ENCODE results near the gene CDK2AP2. TPM values are rescaled to one million over a fixed set of nuclear protein-coding genes. Genes with fewer than 3 reads are reported as not detected.

Gene CDK2AP2
- total and polyA plus RNA-seq, 10 of the 15 experiments (the other 5 are each of a cell fraction or from before 2014, with no cell fraction given) = 8.0 to 177 (median 40.9) TPM

DNA sequence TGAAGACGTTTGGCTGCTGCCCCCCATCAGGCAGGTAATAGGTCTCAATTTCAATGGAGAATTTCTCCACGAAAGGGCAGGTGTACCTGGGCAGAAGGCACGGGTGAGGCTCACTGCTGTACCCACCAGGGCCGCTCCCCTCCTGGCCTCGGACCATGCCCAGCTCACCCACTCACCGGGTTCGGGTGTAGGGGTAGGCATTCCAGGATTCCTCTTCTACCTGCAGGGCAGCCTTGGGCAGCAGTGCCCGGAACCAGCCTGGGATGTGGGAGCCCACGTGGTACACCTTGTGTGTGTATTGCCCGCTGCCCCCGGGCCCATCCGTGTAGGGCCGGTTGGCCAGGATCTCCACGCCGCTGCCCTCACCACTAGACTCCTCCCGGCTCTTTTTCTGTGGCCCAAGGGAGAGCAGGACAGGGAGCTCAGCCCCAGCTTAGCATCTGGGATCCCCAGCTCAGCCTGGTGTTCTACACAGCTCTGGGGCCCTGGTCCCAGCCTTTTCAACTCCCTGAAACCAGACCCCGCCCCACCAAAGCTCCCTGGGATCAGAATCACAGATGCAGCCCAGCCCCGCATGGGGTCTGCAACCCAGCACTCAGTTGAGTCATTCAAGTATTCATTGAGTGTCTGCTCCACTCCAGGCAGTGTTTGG, 5.5 kb downstream of the CDK2AP2 start:
- Histone ChIP-seq H3K36me3 (ENCODE audit: control insufficient read depth in 2 of 2, insufficient read depth in 2 of 2, low read length in 1 of 2) (peaks cover 0 to 3% of the 10 kb centered on the region in 2 experiments; a peak in 2 of 4 replicates), H3K79me2 (ENCODE audit: control insufficient read depth, insufficient read depth, low read length) (peaks cover 28% of the 10 kb centered on the region), H3K9ac (ENCODE audit: control insufficient read depth, insufficient read depth, low read length) (no peak overlapping the region), H3K27me3 (replicated peaks in 1 of 2; ENCODE audit: control insufficient read depth in 2 of 2, insufficient read depth in 2 of 2, low read length in 1 of 2) (no peaks in the 10 kb centered on the region), H3K4me3 (no peak overlapping the region), H3K27ac (ENCODE audit: control insufficient read depth, insufficient read depth) (no peak overlapping the region), H2AFZ (ENCODE audit: control insufficient read depth, low read depth, low read length) (no peak overlapping the region), H3K4me2 (ENCODE audit: control insufficient read depth, insufficient read depth) (no peak overlapping the region), H3K4me1 (ENCODE audit: control insufficient read depth, insufficient read depth, low read length) (peaks cover 23% of the 10 kb centered on the region), H4K20me1 (ENCODE audit: control insufficient read depth, insufficient read depth) (no peaks in the 10 kb centered on the region), H3K9me3 (replicated peaks; ENCODE audit: control insufficient read depth, insufficient read depth, low read length) (no peaks in the 10 kb centered on the region)
- RAD21 ChIA-PET (ENCODE audit: unreplicated experiment) = interaction anchor here (1.1 to 1.5 kb wide), 3 partner anchors 15 to 102 kb away, joined by 3 read pairs; no protein-coding TSS in a partner anchor
- intact Hi-C loops (cut with micrococcal nuclease; ENCODE audit: unreplicated experiment) (no loop called here), in situ Hi-C loops (cut with MboI) (no loop called here)
- FAIRE-seq (no peak), ATAC-seq (no peak), DNase-seq (ENCODE audit: low read depth, low spot score) (no peak)
- POLR2A ChIA-PET = interaction anchor here (0.5 to 1.3 kb wide), 5 partner anchors 12 to 150 kb away, joined by 3 to 4 read pairs (median 3); partner anchors contain the start of genes POLD4 and TBC1D10C
- SMC1A ChIA-PET (ENCODE audit: uncharacterized antibody, unreplicated experiment) = no interaction called here
- 91% methylated on average over 18 of the region's 18 CpGs for WGBS (ENCODE audit: insufficient coverage, insufficient replicate concordance, low lambda C conversion rate, missing lambda C conversion rate)
- BruUV-seq (replicated peaks) = no TSS peak
- CTCF ChIA-PET = interaction anchor here (0.6 to 0.7 kb wide), 2 partner anchors 382 to 883 kb away, joined by 3 to 5 read pairs; no protein-coding TSS in a partner anchor
- TF ChIP-seq, protein P1, sequence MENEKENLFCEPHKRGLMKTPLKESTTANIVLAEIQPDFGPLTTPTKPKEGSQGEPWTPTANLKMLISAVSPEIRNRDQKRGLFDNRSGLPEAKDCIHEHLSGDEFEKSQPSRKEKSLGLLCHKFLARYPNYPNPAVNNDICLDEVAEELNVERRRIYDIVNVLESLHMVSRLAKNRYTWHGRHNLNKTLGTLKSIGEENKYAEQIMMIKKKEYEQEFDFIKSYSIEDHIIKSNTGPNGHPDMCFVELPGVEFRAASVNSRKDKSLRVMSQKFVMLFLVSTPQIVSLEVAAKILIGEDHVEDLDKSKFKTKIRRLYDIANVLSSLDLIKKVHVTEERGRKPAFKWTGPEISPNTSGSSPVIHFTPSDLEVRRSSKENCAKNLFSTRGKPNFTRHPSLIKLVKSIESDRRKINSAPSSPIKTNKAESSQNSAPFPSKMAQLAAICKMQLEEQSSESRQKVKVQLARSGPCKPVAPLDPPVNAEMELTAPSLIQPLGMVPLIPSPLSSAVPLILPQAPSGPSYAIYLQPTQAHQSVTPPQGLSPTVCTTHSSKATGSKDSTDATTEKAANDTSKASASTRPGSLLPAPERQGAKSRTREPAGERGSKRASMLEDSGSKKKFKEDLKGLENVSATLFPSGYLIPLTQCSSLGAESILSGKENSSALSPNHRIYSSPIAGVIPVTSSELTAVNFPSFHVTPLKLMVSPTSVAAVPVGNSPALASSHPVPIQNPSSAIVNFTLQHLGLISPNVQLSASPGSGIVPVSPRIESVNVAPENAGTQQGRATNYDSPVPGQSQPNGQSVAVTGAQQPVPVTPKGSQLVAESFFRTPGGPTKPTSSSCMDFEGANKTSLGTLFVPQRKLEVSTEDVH (IDR thresholded peaks at IDR 0.05; ENCODE audit: low read depth, partially characterized antibody) = no peak
- TF ChIP-seq NBN (IDR thresholded peaks at IDR 0.05) (no peak), NR2C2 (IDR thresholded peaks at IDR 0.05; ENCODE audit: borderline replicate concordance, control insufficient read depth, insufficient read length, low read depth) (no peak)
- TF ChIP-seq, protein P2, sequence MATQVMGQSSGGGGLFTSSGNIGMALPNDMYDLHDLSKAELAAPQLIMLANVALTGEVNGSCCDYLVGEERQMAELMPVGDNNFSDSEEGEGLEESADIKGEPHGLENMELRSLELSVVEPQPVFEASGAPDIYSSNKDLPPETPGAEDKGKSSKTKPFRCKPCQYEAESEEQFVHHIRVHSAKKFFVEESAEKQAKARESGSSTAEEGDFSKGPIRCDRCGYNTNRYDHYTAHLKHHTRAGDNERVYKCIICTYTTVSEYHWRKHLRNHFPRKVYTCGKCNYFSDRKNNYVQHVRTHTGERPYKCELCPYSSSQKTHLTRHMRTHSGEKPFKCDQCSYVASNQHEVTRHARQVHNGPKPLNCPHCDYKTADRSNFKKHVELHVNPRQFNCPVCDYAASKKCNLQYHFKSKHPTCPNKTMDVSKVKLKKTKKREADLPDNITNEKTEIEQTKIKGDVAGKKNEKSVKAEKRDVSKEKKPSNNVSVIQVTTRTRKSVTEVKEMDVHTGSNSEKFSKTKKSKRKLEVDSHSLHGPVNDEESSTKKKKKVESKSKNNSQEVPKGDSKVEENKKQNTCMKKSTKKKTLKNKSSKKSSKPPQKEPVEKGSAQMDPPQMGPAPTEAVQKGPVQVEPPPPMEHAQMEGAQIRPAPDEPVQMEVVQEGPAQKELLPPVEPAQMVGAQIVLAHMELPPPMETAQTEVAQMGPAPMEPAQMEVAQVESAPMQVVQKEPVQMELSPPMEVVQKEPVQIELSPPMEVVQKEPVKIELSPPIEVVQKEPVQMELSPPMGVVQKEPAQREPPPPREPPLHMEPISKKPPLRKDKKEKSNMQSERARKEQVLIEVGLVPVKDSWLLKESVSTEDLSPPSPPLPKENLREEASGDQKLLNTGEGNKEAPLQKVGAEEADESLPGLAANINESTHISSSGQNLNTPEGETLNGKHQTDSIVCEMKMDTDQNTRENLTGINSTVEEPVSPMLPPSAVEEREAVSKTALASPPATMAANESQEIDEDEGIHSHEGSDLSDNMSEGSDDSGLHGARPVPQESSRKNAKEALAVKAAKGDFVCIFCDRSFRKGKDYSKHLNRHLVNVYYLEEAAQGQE (IDR thresholded peaks at IDR 0.05; ENCODE audit: low read depth, low read length) = no peak

All from GM12878 (cell line).